Ureter (tissue), 1 donor: Measurements from ENCODE around the gene DCXR. TPM values are rescaled to one million over a fixed set of nuclear protein-coding genes. Genes with fewer than 3 reads are reported as not detected.
A peak's percentile ranks its signal among the peaks of the same experiment; 100 is the strongest.

Experiments used
- DNase-seq: peaks from one replicate; pipeline ENCODE4 v3.0.0-alpha.2; 2020; ENCODE audit warnings: low spot score
- total RNA-seq: library from RNA; stranded (reverse); gene quantifications from one replicate; pipeline ENCODE4 v1.2.4, GENCODE V29; 2023
- donor health status: DM: yes; HTN: yes; CAD: no.

Gene DCXR
- total RNA-seq, 1 donor from 2014 or later = 176 TPM

DNA sequence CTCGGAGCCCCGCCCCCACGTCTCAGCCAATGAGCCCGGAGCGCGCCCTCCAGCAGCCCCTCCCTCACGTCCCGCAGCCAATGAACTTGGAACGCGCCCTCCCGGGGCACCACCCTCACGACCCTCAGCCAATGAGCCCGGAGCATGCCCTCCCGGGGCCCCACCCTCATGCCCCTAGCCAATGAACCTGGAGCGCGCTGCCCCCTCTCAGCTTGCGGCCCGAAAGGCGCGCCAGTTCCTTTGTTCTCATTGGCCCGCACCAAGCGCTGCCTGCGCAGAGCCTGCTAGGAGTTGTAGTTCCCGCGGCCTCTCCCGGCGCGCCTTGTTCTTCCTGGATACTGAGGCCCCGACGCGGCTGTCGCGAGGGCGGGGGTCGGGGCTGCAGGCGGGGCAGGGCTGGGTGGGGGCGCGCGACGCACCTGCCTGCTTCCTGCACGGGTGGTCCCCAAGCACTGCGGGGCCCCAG, 14.5 kb downstream of the DCXR start, which contains the start of gene LRRC45:
LRRC45 (plus strand) TSS at position 325 of the 466 bp plus-strand sequence. CDS start 339 bp downstream, outside the sequence.
- peak; percentile 100 for DNase-seq

DNA sequence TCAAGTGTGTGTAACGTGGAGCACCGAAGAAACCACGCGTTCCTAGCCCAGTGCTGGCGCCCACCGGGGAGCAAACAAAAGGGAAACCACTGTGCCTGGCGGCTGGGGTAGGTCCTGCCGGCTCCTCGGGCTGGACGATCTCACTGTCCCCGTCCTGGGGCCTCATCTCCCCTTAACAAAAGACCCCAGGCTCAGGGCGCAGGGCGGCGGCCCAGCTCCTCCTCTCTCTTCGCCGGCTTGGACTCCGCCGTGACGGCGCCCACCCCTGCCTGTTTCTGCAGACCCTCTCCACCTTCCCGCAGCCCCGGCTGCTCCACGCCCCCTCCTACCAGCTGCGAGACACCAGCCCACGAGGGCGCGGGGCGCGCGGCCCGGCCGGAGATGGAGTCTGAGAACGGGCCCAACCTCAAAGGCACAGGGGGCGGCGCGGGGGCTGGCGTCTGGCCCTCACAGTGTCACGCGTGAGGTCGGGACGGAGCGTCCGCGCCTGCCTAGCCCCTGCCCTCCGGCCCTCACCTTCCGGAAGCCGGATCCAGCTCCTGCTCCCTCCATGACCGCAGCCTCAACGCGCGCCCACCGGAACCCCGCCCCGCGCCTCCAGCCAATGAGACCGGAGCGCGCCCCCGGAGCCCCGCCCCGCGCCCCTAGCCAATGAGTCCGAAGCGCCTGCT, 15.1 kb downstream of the DCXR start, which contains the start of gene CENPX:
CENPX (minus strand) TSS at position 569 of the 671 bp plus-strand sequence; CDS start at position 552, 17 bp downstream.
- no peak for DNase-seq

DNA sequence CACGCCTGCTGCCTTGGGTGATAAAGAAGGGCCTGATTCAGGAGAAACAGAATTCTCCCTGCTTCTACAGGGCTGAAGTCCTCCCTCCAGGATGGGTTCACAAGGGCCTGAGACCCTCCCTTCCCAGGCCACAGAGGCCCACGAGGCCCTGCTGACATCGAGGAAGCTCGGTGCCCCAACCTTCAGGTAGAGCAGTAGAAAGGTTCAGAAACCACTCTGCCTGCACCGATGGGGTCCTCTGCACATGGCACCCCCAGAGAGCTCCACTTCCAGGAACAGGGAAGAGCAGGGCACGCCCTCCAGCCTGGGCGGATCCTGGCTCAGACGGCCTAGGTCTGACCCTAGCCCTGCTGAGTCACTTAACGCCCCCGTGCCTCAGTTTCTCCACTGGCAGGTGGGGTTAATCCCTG, 15.6 kb downstream of the DCXR start:
- DNase-seq = no peak

DNA sequence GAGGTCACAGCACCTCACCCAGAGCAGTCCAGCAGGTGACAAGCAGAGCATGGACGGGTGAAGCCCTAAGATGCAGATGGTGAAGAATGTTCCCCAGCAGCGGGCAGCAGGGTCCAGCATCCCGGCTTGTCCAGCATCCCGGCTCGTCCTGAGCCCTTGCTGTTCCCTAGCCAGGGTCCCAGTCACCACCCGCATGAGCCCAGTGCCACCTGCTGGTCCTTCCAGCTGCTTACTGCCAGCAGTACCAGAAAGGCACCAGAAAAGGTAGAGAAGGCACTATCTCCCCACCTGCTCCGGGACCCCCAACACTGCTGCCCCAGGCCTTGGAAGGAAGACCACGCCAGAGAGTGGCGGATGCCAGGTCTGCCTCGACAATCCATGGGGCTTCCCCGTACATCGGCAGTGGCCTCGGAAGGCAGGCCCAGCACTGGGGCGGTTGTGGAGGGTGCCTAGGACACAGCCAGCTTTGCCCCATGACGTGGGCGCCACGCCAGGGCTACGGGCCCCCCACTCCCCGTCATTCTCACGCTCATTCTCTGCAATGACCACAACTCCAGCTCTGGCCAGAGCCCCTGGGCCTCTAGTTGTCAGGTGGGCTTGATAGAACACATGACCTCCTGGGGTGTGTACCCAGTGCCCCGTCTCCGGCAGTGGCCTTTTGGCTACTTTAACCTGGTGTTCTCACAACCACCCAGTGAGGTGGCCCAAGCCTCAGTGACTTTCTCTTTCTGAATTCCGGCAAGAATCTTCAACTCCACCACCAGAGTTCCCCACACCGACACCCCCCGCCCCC, 16.2 kb downstream of the DCXR start:
- peak; percentile 84 for DNase-seq

DNA sequence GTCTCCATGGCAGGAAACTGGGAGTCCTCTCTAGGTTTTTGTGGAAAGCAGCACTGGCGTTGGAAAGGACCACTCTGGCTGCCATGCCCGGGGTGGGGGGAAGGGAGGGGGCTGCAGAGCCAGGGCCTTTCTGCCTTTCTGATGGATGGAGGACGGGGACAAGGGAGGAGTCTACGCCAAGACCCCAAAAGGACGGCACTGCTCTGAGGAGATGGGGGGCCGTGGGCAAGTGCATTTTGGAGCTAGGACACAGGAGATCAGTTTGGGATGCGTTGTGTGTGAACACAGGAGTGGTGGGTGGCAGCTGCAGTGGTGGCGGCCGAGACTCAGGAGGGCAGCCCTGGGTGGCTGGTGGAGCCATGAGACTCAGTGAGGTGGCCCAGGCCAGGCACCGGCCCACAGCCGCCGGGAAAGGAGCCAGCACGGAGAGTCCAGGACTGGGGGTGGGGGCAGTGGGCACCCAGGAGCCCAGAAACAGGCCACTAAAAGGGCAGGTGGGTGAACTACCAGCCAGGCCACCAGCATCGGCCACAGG, 16.9 kb downstream of the DCXR start:
- DNase-seq = no peak

DNA sequence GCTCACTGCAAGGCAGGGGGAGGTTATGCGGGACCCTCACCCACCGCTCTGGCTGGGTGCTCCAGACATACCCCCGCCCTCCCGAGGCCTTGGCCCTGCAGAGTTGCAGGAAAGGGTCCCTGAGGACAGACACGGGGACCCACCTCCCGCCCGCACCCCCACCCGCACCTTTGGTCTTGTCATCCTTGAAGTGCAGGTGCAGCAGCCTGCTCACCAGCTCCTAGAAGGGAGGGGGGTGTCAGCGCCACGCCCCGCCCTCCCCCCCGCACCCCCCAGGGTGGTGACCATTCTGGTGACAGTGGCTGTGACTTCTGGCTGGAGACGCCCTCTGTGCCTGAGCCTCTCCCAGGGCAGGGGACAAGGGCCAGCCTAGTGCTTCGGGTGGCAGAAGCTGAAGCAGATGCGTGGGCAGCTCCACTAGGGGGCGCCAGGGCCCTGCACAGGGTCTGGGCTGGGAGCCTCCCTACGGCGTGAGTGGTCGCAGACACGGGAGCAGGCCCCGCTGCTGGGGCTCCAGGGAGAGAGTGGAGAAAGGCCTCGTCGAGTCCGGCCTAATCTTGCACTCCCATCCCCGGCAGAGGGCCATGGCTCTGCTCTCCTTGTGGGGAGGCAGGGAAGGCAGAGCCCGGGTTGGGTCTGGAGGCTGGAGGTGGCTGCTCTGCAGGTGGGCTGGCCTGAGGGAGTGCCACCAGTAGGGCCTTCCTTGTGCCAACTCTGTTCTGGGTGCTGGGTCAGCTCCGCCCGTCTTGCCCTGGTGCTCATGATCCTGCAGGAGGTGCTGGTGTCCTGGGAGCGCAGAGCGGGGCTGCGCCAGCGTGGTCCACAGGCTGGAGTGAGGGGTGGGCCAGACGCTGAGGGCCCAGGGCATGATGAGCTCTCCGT, 17.6 kb downstream of the DCXR start:
- DNase-seq = no peak

DNA sequence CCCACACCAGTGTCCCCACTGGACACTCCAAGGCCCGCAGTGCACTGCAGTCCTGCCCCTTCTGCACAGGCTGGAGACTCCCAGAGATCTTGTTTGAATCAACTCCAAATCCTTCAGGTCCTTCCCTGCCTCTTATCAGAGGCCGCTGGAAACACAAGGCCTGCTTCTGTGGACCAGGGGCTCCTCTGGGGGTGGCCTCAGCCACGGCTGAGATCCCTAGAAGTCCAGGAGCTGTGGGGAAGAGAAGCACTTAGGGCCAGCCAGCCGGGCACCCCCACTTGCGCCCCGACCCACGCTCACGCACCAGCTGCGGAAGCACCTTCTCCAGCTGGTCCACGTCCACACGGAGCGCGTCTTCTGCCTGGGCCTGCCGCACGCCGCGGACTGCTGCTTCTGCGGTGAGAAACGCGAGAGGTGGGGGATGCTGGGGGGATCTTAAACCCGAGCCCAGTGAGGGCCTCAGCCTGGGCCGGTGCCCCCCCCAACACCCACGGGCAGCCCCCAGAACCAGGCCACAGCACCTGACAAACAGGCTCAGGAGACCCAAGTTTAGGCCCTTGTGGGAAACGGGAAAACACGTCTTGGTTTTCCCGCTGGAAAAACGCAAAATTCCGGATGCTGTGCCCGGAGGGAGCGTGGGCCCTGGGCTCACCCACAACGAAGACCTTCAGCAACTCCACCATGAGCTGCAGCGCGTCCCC, 18.4 kb downstream of the DCXR start:
- no peak for DNase-seq

DNA sequence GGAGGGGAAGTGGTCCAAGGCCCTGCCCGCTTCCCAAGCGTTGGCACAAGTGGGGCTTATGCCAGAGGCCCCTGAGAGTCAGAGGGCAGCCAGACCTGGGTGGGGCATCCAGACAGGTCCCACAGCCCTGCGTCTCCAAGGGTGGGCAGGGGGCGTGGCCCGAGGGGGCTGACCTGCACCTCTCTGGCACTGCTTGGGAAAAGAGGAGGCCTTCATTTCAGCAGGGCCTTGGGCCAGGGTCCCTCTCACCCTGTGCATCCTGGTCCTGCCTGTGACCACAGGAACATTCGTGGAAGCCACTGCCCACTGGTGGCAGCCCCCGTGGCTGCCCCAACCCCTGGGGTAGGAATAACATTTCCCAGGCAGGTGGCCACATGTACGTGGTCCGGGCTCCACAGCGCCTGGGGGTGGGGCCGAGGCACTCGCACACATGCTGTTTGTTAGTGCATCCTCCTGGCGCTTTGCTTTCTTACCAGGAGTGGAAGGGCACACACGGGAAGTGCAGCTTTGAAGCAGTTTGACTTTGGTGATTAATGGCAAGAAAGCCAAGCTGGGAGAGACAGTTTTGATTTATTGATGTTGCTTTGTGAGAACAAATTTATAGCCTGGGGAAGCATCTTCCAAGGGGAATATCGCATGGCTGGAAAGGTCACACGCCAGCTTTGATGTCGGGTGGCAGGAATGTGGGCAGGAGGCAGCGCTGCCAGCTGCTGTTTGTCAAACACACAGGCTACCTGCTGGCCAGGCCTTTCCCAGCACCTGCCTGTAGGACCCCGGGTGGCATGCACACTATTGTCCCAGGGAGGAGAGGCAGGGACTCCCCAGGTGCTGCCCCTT, 19.1 kb downstream of the DCXR start:
- DNase-seq = no peak

DNA sequence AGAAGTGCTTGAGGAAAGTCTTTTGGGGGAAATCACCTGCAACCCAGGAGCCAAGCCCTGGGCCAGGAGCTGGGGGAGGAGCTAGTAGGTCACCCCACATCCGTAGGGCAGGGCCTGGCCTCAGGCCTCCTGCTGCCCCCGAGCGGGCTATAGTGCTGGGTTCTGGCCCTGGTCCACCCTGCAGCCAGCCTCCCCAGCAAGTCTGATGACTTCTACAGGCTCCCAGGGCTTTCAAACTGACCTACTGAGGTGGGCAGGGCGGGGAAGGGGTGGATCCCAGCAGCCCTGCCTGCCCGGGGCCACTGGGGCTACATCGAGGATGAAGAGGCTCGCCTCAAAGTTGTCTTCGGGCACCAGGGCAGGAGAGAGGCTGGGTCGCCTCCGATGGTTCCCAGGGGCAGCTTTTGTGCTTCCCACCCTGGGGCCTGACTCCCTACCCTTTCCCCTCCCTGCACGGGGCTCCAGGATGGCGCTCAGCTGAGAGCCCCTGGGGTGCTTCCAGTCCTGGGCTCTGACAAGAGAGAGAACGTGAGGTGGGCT, 19.8 kb downstream of the DCXR start:
- DNase-seq = no peak

DNA sequence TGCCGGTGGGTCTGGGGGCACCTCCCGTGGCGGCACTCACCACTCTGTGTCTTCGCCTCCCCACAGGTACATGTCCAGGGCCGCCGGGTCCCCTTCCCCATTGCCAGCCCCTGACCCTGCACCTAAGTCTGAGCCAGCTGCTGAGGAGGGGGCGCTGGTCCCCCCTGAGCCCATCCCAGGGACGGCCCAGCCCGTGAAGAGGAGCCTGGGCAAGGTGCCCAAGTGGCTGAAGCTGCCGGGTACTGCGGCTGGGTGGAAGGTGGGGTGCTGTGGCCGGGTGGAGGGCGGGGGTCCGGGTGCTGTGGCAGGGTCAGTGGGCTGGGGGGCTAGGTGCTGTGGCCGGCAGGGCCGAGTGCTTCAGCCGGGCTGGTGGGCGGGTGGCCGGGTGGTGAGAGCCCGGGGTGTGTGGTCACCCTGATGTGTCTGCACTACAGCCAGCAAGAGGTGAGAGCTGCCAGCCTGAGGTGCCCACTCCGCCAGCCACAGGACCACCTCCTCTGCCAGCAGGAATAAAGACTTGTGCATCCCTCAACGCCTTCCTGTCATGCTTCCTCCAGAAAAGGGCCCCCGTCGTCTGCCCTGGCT, 20.5 kb downstream of the DCXR start:
- DNase-seq = no peak

DNA sequence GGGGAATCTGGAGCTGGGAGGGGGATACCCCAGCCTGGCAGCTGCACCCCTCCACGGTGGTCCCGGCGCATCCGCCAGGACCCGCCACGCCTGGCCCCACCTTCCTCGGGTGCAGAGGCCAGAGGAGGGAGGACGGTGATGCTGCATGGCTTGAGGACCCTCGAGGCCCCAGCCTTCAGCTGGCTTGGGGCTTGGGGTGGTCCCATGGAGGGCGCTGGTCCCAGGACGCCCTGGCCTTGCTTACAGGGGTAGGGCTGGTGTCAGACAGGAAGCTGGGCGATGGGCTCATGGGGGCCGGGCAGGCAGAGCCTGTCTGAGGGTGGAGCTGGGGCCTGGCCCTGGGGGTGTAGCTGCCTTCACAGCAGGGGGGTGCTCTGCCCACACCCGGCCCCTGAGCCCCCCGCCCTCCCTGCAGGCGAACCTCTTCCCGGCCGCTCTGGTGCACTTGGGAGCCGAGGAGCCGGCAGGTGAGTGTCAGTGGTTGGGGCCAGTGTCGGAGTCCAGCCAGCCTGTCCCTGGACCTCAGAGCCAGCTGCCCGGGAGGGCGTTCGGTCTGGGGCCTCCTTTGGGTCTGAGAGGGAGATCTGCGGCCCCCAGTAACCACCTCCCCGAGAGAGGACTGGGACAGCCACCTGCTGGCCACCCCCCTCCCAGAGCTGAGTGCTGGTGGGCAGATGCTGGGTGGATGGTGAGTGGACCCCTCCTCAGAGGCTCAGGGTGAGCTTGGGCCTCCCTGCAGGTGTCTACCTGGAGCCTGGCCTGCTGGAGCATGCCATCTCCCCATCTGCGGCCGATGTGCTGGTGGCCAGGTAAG, 21.2 kb downstream of the DCXR start:
- no peak for DNase-seq

DNA sequence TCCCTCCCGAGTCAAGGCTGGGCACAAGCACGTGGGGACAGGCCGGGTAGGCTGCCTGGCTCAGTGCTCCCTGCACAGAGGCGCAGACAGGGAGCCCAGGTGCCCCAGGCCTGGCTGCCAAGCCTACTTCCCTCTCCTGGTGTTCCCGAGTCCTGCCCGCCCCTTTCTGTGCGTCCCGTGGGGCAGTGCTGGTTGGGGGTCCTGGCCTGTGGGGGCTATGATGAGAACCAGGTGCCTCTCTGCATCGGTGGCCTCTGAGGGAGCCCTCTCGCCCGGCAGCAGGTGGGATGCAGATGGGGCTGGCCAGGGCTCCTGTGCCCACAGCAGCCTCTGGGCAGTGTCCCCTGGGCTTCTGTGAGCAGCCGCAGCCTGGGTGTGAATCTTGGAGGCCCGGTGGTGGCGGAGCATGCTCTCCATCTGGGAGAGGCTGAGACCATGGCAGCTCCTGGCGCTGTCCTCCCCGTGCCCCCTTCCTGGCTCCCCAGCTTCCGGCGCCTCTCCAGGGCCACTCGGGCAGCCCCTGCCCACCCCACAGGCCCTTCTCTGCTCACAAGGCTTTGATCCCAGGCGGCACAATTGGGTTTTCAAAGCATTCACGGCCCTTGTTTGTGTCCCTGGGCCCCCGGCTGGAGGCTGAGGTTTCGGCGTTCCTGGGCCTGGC, 22.1 kb downstream of the DCXR start:
- DNase-seq = no peak

DNA sequence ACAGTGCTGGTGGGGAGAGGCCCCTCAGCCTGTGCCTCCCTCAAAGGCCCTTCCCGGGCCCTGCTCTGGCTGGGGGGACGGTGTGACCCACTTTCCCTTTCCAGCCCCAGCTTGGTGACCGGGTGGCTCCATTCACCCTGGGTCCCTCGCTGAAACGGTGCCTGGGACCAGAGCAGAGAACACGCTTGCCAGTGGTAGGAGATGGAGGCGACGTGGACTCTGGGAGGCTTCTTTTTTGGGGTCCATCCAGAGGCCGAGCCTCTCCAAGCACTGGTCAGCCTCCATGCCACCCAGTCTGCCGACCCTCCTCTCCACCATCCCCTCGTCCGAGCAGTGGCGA, 22.6 kb downstream of the DCXR start:
- no peak for DNase-seq

DNA sequence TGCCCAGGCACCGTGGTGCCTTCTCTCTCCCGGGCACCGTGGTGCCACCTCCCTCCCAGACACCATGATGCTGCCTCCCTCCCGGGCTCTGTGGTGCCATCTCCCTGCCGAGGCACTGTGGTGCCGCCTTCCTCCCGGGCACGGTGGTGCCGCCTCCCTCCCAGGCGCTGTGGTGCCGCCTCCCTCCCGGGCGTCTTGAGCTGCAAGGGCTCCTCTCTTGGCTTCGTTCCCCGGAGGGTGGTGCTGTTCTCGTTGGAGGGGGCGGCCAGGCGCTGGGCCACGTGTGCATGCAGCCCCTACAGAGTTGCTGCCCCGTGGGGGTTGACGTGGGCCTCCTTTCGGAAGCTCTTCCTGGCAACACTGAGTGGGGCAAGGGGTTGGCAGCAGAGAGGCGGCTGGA, 23.1 kb downstream of the DCXR start:
- no peak for DNase-seq

DNA sequence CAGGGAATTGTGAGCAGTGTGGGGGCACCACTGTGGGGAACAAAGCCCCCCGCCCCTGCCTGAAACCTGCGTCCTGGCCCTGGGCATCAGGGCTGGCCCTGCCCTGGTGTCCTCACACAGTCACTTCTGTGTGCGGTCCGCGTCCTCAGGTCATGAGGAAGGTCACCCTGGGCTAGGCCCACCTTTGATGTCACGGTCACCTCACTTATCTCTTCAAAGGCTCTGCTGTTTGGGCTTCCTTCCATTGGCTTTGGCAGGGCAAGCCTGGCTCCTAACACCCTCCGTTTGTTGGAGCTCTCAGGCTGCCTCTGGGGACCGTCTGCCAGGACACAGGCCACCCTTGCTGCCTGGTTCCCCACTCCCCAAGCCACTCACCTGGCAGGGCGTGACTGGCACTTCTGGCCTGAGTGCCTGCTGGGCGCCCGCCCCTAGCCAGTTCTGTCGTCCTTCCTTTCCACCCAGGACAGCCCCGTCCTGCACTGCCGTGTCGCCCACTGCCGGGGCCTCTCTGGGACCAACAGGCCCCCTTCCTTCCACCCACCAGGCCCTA, 23.6 kb downstream of the DCXR start:
- DNase-seq = no peak

DNA sequence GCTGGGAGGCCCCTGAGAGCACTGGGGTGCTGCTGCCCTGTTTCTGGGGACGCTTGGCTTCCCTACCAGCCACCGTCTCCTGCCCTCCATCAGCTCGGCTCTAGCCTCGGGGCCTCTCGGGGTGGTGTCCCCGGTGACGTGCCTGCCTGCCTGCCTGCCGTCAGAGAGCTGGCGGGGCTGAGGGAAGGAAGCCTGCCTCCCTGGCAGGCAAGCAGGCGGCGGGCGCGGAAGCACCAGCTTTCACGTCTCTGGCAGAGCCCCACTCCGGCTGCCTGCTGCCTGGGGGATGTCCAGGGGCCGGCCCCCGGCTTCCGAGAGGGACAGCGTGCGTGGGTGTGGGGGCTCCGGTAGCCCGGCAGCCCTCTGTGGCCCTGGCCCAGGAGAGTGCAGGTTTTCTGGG, 24.2 kb downstream of the DCXR start:
- DNase-seq = no peak

DNA sequence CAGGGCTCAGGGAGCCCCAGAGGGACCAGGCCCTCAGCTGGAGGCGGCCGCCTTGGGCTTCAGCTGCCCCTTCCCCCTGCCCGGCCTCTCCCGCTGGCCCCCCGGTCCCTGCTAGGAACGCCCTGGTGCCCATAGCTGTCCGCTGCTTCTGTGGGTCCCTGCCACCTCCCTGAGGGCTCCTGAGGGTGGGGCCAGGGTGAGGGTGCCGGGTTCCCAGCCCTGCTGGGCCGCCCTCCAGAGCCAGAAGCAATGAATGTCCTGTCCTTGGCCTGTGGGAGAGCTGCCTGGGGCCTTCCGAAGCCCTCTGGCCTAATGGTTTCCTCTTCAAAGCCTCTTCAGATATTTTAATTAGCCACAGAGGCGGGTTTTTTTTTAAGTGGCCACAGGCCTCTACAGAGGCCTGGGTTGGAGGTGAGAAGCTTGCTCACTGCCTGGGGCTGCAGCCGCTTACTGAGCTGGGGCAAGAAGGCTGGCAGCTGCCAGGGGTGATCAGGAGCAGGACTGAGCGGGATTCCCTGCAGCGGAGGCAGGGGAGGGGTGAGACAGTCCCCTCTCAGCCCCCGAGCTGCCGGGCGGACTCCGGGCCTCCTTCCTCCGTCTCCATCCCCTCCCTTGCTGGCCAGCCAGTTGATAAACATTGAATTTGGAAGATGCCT, 24.7 kb downstream of the DCXR start:
- DNase-seq = no peak
